Astrocyte of the spinal cord (primary cell): ENCODE results near the gene COG5.

Experiments
- DNase-seq: peaks from one replicate; pipeline ENCODE4 v3.0.0; 2011; ENCODE audit warnings: low read depth, low spot score
- H3K4me3 ChIP-seq: 2 replicates; pipeline ENCODE4 v1.5.1; 2011; ENCODE audit warnings: low read depth, mild to moderate bottlenecking, low read length, moderate library complexity
- CTCF ChIP-seq: IDR thresholded peaks from 2 replicates; pipeline ENCODE4 v1.5.1; 2012; ENCODE audit warnings: low read depth, mild to moderate bottlenecking, low read length, inconsistent platforms
- in situ Hi-C: cut with HindIII; loops from 2 replicates; pipeline ENCODE4 v1.10.0; 2017; ENCODE audit warnings: low sequenced_read_pairs

Gene COG5

DNA sequence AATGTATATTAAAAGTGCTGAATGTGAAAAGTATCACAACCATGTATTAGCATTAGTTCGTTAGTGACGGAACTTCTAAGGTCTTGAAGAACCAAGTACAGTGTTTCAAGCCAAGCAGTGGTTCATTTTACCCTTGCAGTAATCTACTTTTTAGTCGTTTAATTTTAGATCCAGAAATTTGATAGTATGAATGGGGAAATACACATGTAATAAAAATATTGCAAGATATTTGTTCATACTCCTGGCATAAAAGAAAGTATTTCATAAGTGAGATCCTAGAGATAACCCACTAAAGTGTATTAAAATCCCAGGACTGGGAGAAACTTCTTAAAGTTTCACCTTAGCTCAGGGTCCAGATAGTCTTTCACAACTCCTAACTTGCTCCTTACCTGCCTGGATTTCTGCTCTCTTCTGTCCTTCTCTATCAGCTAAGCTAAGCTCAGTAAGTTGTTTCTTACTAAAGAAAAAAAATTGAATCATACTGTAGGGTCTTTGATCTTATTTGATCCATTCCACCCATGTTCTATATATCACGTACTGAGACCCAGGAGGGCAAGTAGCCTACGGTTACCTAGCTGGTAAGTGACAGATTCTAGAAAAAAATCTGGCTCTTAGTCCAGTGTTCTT, 17.8 kb upstream of the COG5 start:
- peak overlapping the region; percentile 79 for H3K4me3 ChIP-seq
- peak; percentile 18 for DNase-seq
- in situ Hi-C loops: no loop called here
- TF ChIP-seq CTCF: no peak

DNA sequence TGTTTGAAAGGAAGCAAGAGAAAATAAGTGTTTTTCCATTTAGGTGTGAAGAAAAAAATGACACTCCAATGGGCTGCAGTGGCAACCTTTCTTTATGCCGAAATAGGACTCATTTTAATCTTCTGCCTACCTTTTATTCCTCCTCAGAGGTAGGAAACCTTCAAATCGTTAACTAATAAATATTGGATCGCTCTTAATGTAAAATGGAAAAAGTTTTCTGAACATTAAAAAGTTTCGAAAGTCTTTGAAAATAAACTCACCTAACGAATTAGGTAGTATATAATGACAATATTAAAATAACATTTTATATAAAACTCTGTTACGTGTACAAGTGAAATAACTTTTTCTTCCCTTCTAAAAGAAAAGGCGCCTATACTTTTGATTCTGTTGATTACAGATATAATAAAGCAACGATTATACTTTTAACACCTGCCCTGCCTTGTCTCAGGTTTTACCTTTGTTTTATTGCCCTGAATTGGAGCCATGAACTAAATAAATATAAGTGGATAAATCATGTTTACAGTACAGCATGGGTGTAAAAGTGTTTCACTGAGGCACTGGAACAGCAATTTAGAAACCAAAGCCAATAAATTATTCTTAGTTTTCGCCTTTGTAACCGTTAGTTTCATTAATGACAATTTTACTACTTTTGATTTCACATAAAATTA, 17.1 kb upstream of the COG5 start:
- peak overlapping the region; percentile 79 for H3K4me3 ChIP-seq
- TF ChIP-seq CTCF: no peak
- in situ Hi-C loops: no loop called here
- DNase-seq: no peak

DNA sequence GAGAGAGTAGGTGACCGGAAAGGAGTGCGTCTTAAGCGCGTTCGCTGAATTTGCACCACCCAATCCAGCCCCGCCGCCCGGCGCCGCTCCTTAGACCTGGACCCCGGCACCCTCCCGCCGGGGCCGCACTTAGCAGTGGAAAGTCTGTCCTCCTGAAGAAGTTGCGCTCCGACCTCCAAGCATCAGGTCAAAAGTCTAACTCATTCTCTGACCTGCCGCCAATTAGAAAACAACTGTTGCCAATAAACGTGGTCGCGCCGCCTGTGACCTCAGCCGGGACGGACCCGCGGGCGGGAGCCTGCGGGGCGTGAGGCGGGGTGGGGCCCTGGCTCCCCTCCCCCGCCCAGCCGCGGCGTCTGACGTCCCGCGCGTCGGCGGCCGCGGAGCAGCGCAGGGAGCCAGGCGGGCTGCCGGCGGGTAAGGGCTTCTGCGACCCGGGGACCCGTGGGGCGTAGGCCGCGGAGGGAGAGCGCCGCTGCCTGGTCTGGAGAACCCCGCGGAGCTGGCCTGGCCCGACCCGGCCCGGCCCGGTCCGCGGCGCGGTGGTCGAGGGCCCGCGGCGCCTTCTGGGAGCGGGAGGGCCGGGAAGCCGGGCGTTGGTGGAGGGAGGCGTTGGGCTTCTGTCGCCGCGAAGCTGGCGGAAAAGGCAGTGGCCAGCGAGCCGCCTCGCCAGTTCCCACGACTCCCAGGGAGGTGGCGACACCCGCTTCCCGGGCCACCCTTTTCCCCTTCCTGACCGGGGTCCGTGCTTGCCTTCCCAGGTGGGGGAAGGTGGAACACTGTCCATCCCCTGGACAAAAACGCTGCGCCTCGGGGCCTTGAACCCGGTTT, 16.4 kb upstream of the COG5 start, which contains the start of gene BCAP29:
Gene BCAP29, plus strand, starts transcription at position 362 of the 831 bp plus-strand sequence. CDS start 527 bp downstream, outside the sequence.
- H3K4me3 ChIP-seq: peak within 1 kb of the TSS; percentile 79
- peak; percentile 15 for TF ChIP-seq CTCF
- peak; percentile 61 for DNase-seq
- in situ Hi-C loops: no loop called here

GRCh38 chr7:107579554-107579884, 15.8 kb upstream of the COG5 start:
- H3K4me3 ChIP-seq: peak overlapping the region; percentile 79
- no peak for TF ChIP-seq CTCF
- in situ Hi-C loops: no loop called here
- DNase-seq: no peak

- no peak for TF ChIP-seq CTCF
- H3K4me3 ChIP-seq: no peak overlapping the region
- in situ Hi-C loops: no loop called here
- no peak for DNase-seq
Observed at GRCh38 chr7:107573537-107573936, 9.8 kb upstream of the COG5 start.

DNA sequence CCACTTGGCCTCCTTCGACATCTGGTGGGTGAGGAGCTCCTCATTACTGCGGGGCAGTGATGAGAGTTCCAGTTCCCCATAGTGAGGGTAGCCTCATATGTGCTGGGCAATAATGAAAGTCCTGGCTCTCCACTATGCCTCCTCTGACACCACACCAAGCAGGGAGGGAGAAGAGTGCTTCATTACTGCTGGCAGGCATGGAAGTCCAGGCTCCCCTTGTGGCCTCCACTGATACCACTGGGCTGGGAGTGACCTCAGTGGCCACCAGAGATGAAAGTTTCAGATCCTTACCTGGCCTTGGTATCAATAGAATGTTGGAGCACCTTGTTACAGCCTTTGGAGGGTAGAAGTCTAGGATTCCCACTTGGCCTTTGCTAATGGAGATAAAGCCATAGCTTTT, 6.6 kb upstream of the COG5 start:
- H3K4me3 ChIP-seq: no peak overlapping the region
- in situ Hi-C loops: no loop called here
- TF ChIP-seq CTCF: no peak
- DNase-seq: no peak
